Measurements from ENCODE around the gene ZBTB25.
"Not testable (repeated sequence)": the region's sequence is repeated elsewhere in the genome, so short reads cannot be mapped to it uniquely, and the experiment has no call there.

The ZBTB25 gene

GRCh38 chr14:64503434-64504309 is at the start of gene ZBTB25:
Gene ZBTB25 (minus strand): TSS chr14:64503838. CDS start chr14:64490533, 13,305 bp downstream.
- peak; percentile 95 to 97 for DNase-seq

- no peak for DNase-seq
Observed at GRCh38 chr14:64550621-64551333, 47.1 kb upstream of the ZBTB25 start.

GRCh38 chr14:64549791-64550620 is 46.4 kb upstream of the ZBTB25 start, which contains the start of gene PPP1R36:
Gene PPP1R36 (plus strand): TSS chr14:64549961. CDS start chr14:64549998, 37 bp downstream.
- DNase-seq = peak; percentile 19 to 26

GRCh38 chr14:64549016-64549415 is 45.4 kb upstream of the ZBTB25 start:
- no peak for DNase-seq

GRCh38 chr14:64544607-64545312 is 41.1 kb upstream of the ZBTB25 start:
- DNase-seq = no peak

- DNase-seq = no peak
Observed at GRCh38 chr14:64542836-64543201, 39.2 kb upstream of the ZBTB25 start.

- DNase-seq = no peak
Observed at GRCh38 chr14:64541972-64542835, 38.6 kb upstream of the ZBTB25 start.

GRCh38 chr14:64541261-64541971 is 37.8 kb upstream of the ZBTB25 start:
- peak; percentile 6 to 8 for DNase-seq

- DNase-seq = peak; percentile 92 to 94
Observed at GRCh38 chr14:64540208-64541202, 36.9 kb upstream of the ZBTB25 start, which contains the start of gene HSPA2. Gene HSPA2 (plus strand): TSS chr14:64540741. CDS start chr14:64540850, 109 bp downstream.

- no peak for DNase-seq
Observed at GRCh38 chr14:64536488-64537245, 33.0 kb upstream of the ZBTB25 start.

GRCh38 chr14:64531567-64531966 is 27.9 kb upstream of the ZBTB25 start:
- DNase-seq = no peak

GRCh38 chr14:64525354-64525753 is 21.7 kb upstream of the ZBTB25 start:
- no peak for DNase-seq

GRCh38 chr14:64522591-64523355 is 19.1 kb upstream of the ZBTB25 start:
- DNase-seq = no peak

- no peak for DNase-seq
Observed at GRCh38 chr14:64520699-64521098, 17.1 kb upstream of the ZBTB25 start.

- DNase-seq = no peak
Observed at GRCh38 chr14:64518229-64518628, 14.6 kb upstream of the ZBTB25 start.

GRCh38 chr14:64517667-64518066 is 14.0 kb upstream of the ZBTB25 start:
- DNase-seq = not testable (repeated sequence)

GRCh38 chr14:64516969-64517368 is 13.3 kb upstream of the ZBTB25 start:
- no peak for DNase-seq

GRCh38 chr14:64515053-64515452 is 11.4 kb upstream of the ZBTB25 start:
- no peak for DNase-seq
